Measurements from ENCODE around the gene MGRN1.
"Not testable (repeated sequence)": the region's sequence is repeated elsewhere in the genome, so short reads cannot be mapped to it uniquely, and the experiment has no call there.

The MGRN1 gene

DNA sequence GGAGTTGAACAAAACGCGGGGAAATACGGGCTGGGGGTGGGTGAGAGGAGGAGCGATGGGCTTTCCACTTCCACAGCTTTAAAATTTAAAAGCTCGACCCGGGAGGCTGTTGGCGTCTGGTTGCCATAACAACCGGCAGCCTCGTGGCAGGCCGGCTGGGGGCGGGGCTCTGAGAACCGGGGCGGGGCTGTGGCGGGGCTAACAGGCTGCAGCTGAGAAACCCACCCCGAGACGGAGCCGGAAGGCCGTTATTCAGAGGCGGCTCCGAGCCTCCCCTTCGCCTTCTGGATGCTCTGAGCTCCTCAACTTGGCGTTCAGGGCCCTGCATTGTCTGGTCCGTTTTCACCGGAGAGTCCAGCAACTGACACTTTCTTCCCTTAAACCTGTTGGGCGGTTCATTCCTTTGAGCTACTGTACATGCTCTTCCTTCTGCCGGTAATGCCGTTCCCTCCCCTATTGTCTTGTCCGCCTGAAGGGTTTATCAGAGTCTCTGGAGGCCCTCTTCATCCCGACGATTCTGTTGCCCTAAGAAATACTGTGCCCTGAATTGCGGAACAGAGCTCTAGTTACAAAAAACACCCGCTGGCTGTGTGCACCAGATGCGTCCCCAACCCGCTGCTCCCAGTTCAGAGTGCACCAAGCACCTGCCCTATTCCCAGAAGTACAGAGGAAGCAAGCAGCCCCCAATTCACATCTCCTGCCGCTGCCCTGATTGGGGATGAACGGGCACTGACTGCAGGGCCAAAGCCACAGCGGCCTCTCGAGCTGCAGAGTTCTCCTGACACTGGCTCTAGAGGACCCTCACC is 110.3 kb downstream of the MGRN1 start:
- H3K27me3 ChIP-seq, result no peaks in the 10 kb centered on the region
- no peaks in the 10 kb centered on the region for H3K4me1 ChIP-seq
- TF ChIP-seq, protein P1, sequence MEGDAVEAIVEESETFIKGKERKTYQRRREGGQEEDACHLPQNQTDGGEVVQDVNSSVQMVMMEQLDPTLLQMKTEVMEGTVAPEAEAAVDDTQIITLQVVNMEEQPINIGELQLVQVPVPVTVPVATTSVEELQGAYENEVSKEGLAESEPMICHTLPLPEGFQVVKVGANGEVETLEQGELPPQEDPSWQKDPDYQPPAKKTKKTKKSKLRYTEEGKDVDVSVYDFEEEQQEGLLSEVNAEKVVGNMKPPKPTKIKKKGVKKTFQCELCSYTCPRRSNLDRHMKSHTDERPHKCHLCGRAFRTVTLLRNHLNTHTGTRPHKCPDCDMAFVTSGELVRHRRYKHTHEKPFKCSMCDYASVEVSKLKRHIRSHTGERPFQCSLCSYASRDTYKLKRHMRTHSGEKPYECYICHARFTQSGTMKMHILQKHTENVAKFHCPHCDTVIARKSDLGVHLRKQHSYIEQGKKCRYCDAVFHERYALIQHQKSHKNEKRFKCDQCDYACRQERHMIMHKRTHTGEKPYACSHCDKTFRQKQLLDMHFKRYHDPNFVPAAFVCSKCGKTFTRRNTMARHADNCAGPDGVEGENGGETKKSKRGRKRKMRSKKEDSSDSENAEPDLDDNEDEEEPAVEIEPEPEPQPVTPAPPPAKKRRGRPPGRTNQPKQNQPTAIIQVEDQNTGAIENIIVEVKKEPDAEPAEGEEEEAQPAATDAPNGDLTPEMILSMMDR (IDR thresholded peaks at IDR 0.05; ENCODE audit: low read depth, low read length), result no peak
- H3K9me3 ChIP-seq, result no peaks in the 10 kb centered on the region
- peak overlapping the region; percentile 85 for H3K4me3 ChIP-seq (ENCODE audit: low read depth, low read length)
- DNase-seq, result peak; percentile 97
- peaks cover 7% of the 10 kb centered on the region for H3K36me3 ChIP-seq

DNA sequence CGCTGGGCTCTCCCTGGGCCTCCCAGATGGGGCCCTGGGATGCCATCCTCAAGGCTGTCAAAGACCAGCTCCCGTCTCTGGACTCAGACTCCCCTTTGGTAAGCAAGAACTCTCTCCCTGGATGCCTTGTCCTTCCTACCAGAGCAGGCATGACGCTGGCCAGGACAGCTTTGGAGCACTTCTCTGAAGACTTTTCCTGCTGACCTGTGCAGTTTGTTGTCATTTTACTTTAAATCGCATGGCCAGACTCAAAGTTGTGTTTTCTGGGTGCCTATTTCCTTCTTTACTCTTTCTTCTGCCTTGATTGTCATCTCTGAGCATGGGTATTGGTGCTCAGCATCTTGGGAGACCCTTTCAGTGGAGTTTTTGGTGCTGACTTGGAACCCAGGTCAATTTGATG is 111.9 kb downstream of the MGRN1 start:
- no peaks in the 10 kb centered on the region for H3K4me1 ChIP-seq
- H3K36me3 ChIP-seq, result no peaks in the 10 kb centered on the region
- no peak for DNase-seq
- no peaks in the 10 kb centered on the region for H3K27me3 ChIP-seq
- TF ChIP-seq, protein P1 (IDR thresholded peaks at IDR 0.05; ENCODE audit: low read depth, low read length), result no peak
- no peaks in the 10 kb centered on the region for H3K9me3 ChIP-seq
- no peak overlapping the region for H3K4me3 ChIP-seq (ENCODE audit: low read depth, low read length)

DNA sequence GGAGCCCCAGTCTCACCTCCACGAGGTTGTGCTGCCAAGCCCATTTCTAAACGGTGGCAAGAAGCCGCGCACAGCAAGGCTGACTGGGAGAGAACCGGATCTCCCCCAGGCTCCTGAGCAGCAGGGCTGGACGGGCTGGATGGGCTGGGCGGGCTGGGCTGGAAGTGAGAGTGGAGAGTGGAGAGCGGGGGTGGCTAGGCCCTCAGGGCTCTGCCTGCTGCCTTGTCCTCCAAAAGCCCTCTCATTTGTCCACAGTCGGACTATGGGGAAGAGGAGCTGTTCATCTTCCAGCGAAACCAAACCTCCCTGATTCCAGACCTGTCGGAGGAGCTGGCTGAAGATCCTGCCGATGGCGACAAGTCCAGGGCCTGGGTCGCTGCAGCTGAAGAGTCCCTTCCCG is 112.9 kb downstream of the MGRN1 start:
- Histone ChIP-seq H3K27me3 (no peaks in the 10 kb centered on the region), H3K4me3 (ENCODE audit: low read depth, low read length) (no peak overlapping the region), H3K36me3 (no peaks in the 10 kb centered on the region), H3K4me1 (no peaks in the 10 kb centered on the region), H3K9me3 (no peaks in the 10 kb centered on the region)
- DNase-seq, result no peak
- TF ChIP-seq, protein P1 (IDR thresholded peaks at IDR 0.05; ENCODE audit: low read depth, low read length), result no peak

DNA sequence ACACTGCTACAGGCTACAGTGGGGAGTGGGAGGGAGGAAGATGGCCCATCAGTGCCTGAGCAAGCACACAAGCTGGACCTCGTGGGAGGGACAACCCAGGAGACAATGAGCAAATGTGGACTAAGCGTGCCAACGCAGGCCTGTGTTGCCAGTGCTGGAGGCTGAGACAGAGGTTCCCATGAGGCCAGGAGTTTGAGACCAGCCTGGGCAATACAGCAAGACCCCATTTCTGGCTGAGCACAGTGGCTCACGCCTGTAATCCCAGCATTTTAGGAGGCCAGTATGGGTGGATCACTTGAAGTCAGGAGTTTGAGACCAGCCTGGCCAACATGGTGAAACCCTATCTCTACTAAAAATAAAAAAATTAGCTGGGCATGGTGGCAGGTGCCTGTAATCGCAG is 113.7 kb downstream of the MGRN1 start:
- not testable (repeated sequence) for H3K9me3 ChIP-seq; DNase-seq; H3K4me1 ChIP-seq; H3K36me3 ChIP-seq; H3K27me3 ChIP-seq; H3K4me3 ChIP-seq (ENCODE audit: low read depth, low read length)

Data from BE2C (cell line).